HepG2 (cell line): ENCODE results near the gene DNAJA3. TPM values are rescaled to one million over a fixed set of nuclear protein-coding genes. Genes with fewer than 3 reads are reported as not detected.

Experiments used
- AGO2 ChIP-seq: fragments of 200-400 bp; formaldehyde crosslinking; optimal IDR thresholded peaks from 2 replicates; pipeline ENCODE3; 2017; ENCODE audit warnings: mild to moderate bottlenecking, low read depth, low read length, moderate library complexity
- BCL6 ChIP-seq: IDR thresholded peaks from 2 replicates; pipeline ENCODE4 v1.6.1; 2016; ENCODE audit warnings: missing genetic modification reagents, missing compliant biosample characterization
- CCAR2 ChIP-seq: fragments of 200-400 bp; formaldehyde crosslinking; optimal IDR thresholded peaks from 2 replicates; pipeline ENCODE3; 2018; ENCODE audit warnings: low read depth, mild to moderate bottlenecking, low read length, moderate library complexity
- CEBPB ChIP-seq: IDR thresholded peaks from 2 replicates; pipeline ENCODE4 v1.6.1; 2011; ENCODE audit warnings: low read depth, low read length, improper control_type of control experiment, borderline replicate concordance
- IKZF4 ChIP-seq: sonication (generic); formaldehyde crosslinking; IDR thresholded peaks from 2 replicates; pipeline ENCODE4 v1.5.1; 2020; ENCODE audit warnings: borderline replicate concordance, mild to moderate bottlenecking, low read depth, missing genetic modification reagents; ENCODE audit errors: not compliant biosample characterization
- ISX ChIP-seq: sonication (generic); formaldehyde crosslinking; conservative IDR thresholded peaks from 2 replicates; pipeline ENCODE4 v1.5.0; 2020; ENCODE audit warnings: missing genetic modification reagents
- KAT2B ChIP-seq: fragments of 150-350 bp; IDR thresholded peaks from 2 replicates; pipeline ENCODE4 v1.6.1; 2014; ENCODE audit warnings: low read depth, low read length, borderline replicate concordance
- NFATC3 ChIP-seq: sonication (generic); formaldehyde crosslinking; IDR thresholded peaks from 2 replicates; pipeline ENCODE4 v1.5.1; 2020; ENCODE audit warnings: mild to moderate bottlenecking, missing genetic modification reagents
- PCBP2 ChIP-seq: fragments of 200-400 bp; formaldehyde crosslinking; optimal IDR thresholded peaks from 2 replicates; pipeline ENCODE3; 2018; ENCODE audit warnings: low read length, low read depth; ENCODE audit not compliant: poor library complexity, severe bottlenecking
- PHF8 ChIP-seq: sonication (generic); formaldehyde crosslinking; IDR thresholded peaks from 2 replicates; pipeline ENCODE4 v1.5.0; 2020; ENCODE audit warnings: missing genetic modification reagents
- PRMT3 ChIP-seq: sonication (generic); formaldehyde crosslinking; IDR thresholded peaks from 2 replicates; pipeline ENCODE4 v1.8.1; 2022; ENCODE audit warnings: low read depth, mild to moderate bottlenecking, moderate library complexity, missing genetic modification reagents, borderline replicate concordance
- WIZ ChIP-seq: sonication (generic); formaldehyde crosslinking; IDR thresholded peaks from 2 replicates; pipeline ENCODE4 v1.5.1; 2020; ENCODE audit warnings: mild to moderate bottlenecking, missing genetic modification reagents
- ZBTB43 ChIP-seq: sonication (generic); formaldehyde crosslinking; conservative IDR thresholded peaks from 2 replicates; pipeline ENCODE4 v1.4.0; 2020; ENCODE audit warnings: missing genetic modification reagents
- ZNF180 ChIP-seq: sonication (generic); formaldehyde crosslinking; IDR thresholded peaks from 2 replicates; pipeline ENCODE4 v1.4.0; 2020; ENCODE audit warnings: low read depth, missing genetic modification reagents, borderline replicate concordance
- ZNF264 ChIP-seq: sonication (generic); formaldehyde crosslinking; IDR thresholded peaks from 2 replicates; pipeline ENCODE4 v1.4.0; 2020; ENCODE audit warnings: missing genetic modification reagents
- ZNF33A ChIP-seq: sonication (generic); formaldehyde crosslinking; IDR thresholded peaks from 2 replicates; pipeline ENCODE4 v1.5.1; 2020; ENCODE audit warnings: missing genetic modification reagents, mild to moderate bottlenecking, moderate library complexity, borderline replicate concordance
- ZNF451 ChIP-seq: sonication (generic); formaldehyde crosslinking; IDR thresholded peaks from 2 replicates; pipeline ENCODE4 v1.5.0; 2020; ENCODE audit warnings: mild to moderate bottlenecking, missing genetic modification reagents
- ZNF619 ChIP-seq: sonication (generic); formaldehyde crosslinking; IDR thresholded peaks from 2 replicates; pipeline ENCODE4 v1.4.0; 2020; ENCODE audit warnings: mild to moderate bottlenecking, missing genetic modification reagents
- ZNF652 ChIP-seq: IDR thresholded peaks from 2 replicates; pipeline ENCODE4 v1.6.1; 2016; ENCODE audit warnings: low read depth, borderline replicate concordance
- ZNF710 ChIP-seq: sonication (generic); formaldehyde crosslinking; IDR thresholded peaks from 2 replicates; pipeline ENCODE4 v1.5.0; 2020; ENCODE audit warnings: mild to moderate bottlenecking, missing genetic modification reagents, borderline replicate concordance
- ZNF776 ChIP-seq: sonication (generic); formaldehyde crosslinking; IDR thresholded peaks from 2 replicates; pipeline ENCODE4 v1.4.0; 2020; ENCODE audit warnings: mild to moderate bottlenecking, missing genetic modification reagents
- polyA plus RNA-seq, 8 experiments: library from polyadenylated mRNA; depleted of rRNA in 3 of 8; stranded (reverse) in 7 of 8; unstranded in 1 of 8; fragments of >200 nt; fragmentation: Illumina TruSeq in 4 of 8; extraction: Trizol in 4 of 8; gene quantifications; 2 replicates each; pipeline versions ENCODE4 v1.2.1 to v1.2.3, GENCODE V29; 2011 to 2016; ENCODE audit warnings: low read depth in 4 of 8, missing spikeins in 1 of 8, mixed read lengths in 1 of 8; ENCODE audit not compliant: insufficient read depth in 1 of 8
- total RNA-seq, 5 experiments: library from RNA; depleted of rRNA; stranded (reverse); fragments of >200 nt; fragmentation: Illumina TruSeq; extraction: Trizol; gene quantifications; 2 replicates each; pipeline ENCODE4 v1.2.3, GENCODE V29; 2016; ENCODE audit warnings: low read depth in 1 of 5
- TF ChIP-seq, protein P1 (sequence below): sonication (generic); formaldehyde crosslinking; IDR thresholded peaks from 2 replicates; pipeline ENCODE4 v1.5.1; 2020; ENCODE audit warnings: mild to moderate bottlenecking, missing genetic modification reagents, moderate library complexity
- TF ChIP-seq, protein P2 (sequence below): IDR thresholded peaks from 2 replicates; pipeline ENCODE4 v1.6.1; 2016; ENCODE audit warnings: missing compliant biosample characterization, missing genetic modification reagents, borderline replicate concordance
- TF ChIP-seq, protein P3 (sequence below): sonication (generic); formaldehyde crosslinking; IDR thresholded peaks from 2 replicates; pipeline ENCODE4 v1.4.0; 2020; ENCODE audit warnings: mild to moderate bottlenecking, missing genetic modification reagents

DNAJA3 gene
- total and polyA plus RNA-seq, 2 of the 13 experiments (the other 11 are each of a cell fraction or from before 2014, with no cell fraction given): 77.0 to 83.3 TPM

GRCh38 chr16:4402439-4403132, 23.1 kb upstream of the DNAJA3 start (continued):
- TF ChIP-seq, protein P1, sequence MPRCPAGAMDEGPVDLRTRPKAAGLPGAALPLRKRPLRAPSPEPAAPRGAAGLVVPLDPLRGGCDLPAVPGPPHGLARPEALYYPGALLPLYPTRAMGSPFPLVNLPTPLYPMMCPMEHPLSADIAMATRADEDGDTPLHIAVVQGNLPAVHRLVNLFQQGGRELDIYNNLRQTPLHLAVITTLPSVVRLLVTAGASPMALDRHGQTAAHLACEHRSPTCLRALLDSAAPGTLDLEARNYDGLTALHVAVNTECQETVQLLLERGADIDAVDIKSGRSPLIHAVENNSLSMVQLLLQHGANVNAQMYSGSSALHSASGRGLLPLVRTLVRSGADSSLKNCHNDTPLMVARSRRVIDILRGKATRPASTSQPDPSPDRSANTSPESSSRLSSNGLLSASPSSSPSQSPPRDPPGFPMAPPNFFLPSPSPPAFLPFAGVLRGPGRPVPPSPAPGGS (CRISPR knock-in tag): no peak
- no peak for TF ChIP-seq ZNF33A (CRISPR knock-in tag)
- no peak for TF ChIP-seq CCAR2
- TF ChIP-seq ISX (CRISPR knock-in tag): no peak
- no peak for TF ChIP-seq PRMT3
- no peak for TF ChIP-seq AGO2
- TF ChIP-seq ZNF710 (CRISPR knock-in tag): no peak
- no peak for TF ChIP-seq IKZF4
- TF ChIP-seq KAT2B: no peak
- no peak for TF ChIP-seq NFATC3 (CRISPR knock-in tag)
- peak; percentile 37; the same call in 1 of the 2 replicates for TF ChIP-seq PHF8 (CRISPR knock-in tag)
- no peak for TF ChIP-seq ZNF264
- TF ChIP-seq WIZ (CRISPR knock-in tag): no peak
- no peak for TF ChIP-seq ZNF619 (CRISPR knock-in tag)
- TF ChIP-seq, protein P2, sequence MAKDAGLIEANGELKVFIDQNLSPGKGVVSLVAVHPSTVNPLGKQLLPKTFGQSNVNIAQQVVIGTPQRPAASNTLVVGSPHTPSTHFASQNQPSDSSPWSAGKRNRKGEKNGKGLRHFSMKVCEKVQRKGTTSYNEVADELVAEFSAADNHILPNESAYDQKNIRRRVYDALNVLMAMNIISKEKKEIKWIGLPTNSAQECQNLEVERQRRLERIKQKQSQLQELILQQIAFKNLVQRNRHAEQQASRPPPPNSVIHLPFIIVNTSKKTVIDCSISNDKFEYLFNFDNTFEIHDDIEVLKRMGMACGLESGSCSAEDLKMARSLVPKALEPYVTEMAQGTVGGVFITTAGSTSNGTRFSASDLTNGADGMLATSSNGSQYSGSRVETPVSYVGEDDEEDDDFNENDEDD (CRISPR knock-in tag): no peak
- TF ChIP-seq PCBP2: no peak
- TF ChIP-seq ZNF451 (CRISPR knock-in tag): no peak
- TF ChIP-seq ZNF776 (CRISPR knock-in tag): no peak
- 0 out of 2 replicates have a peak, but pooled peaks have one; percentile 16 for TF ChIP-seq BCL6 (CRISPR knock-in tag)
- TF ChIP-seq ZNF180 (CRISPR knock-in tag): no peak
- TF ChIP-seq ZNF652 (CRISPR knock-in tag): no peak
- TF ChIP-seq, protein P3, sequence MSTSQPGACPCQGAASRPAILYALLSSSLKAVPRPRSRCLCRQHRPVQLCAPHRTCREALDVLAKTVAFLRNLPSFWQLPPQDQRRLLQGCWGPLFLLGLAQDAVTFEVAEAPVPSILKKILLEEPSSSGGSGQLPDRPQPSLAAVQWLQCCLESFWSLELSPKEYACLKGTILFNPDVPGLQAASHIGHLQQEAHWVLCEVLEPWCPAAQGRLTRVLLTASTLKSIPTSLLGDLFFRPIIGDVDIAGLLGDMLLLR (CRISPR knock-in tag): no peak
- no peak for TF ChIP-seq CEBPB
- no peak for TF ChIP-seq ZBTB43
